ENCODE measurements around the gene EMC10.

EMC10 gene

GRCh38 chr19:50478901-50479715 lies 2.8 kb downstream of the EMC10 start:
- H3K4me1 ChIP-seq = peaks cover 11% of the 10 kb centered on the region
- H3K9ac ChIP-seq = no peak overlapping the region
- H3K4me3 ChIP-seq (ENCODE audit: low read depth, low read length) = no peak overlapping the region
- H3K36me3 ChIP-seq (ENCODE audit: control insufficient read depth, insufficient read depth, low read length) = no peaks in the 10 kb centered on the region
- no peaks in the 10 kb centered on the region for H3K27me3 ChIP-seq (ENCODE audit: control insufficient read depth, insufficient read depth, low read length)
- TF ChIP-seq, protein P1, sequence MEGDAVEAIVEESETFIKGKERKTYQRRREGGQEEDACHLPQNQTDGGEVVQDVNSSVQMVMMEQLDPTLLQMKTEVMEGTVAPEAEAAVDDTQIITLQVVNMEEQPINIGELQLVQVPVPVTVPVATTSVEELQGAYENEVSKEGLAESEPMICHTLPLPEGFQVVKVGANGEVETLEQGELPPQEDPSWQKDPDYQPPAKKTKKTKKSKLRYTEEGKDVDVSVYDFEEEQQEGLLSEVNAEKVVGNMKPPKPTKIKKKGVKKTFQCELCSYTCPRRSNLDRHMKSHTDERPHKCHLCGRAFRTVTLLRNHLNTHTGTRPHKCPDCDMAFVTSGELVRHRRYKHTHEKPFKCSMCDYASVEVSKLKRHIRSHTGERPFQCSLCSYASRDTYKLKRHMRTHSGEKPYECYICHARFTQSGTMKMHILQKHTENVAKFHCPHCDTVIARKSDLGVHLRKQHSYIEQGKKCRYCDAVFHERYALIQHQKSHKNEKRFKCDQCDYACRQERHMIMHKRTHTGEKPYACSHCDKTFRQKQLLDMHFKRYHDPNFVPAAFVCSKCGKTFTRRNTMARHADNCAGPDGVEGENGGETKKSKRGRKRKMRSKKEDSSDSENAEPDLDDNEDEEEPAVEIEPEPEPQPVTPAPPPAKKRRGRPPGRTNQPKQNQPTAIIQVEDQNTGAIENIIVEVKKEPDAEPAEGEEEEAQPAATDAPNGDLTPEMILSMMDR (IDR thresholded peaks at IDR 0.05) = peak; percentile 27
- no peaks in the 10 kb centered on the region for H3K9me3 ChIP-seq (ENCODE audit: control insufficient read depth, low read length)
- peaks cover 24% of the 10 kb centered on the region for H3K79me2 ChIP-seq
- no peak overlapping the region for H2AFZ ChIP-seq
- H3K27ac ChIP-seq = no peak overlapping the region
- no peak overlapping the region for H3K4me2 ChIP-seq (ENCODE audit: low read length)

DNA sequence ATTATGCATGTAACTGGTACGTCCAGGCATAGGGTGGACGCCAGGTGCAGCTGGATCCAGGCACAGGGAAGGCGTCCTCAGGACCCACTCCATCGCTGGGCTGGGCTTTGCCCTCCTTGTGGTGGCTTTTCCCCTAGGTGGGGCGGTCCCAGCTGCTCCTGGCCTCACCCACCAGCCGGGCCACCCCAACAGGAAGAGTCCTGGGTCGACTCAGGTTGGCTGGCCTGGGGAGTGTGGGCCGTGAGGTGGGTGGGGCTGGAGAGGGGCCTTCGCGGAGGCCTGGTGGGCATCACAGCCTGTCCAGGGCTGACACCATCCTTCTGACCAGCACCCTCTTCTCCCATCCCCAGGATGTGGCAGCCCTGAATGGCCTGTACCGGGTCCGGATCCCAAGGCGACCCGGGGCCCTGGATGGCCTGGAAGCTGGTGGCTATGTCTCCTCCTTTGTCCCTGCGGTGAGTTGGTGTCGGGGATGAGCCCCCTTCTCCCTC lies 3.5 kb downstream of the EMC10 start:
- no peaks in the 10 kb centered on the region for H3K9me3 ChIP-seq (ENCODE audit: control insufficient read depth, low read length)
- H3K27ac ChIP-seq = no peak overlapping the region
- peaks cover 24% of the 10 kb centered on the region for H3K79me2 ChIP-seq
- H3K4me3 ChIP-seq (ENCODE audit: low read depth, low read length) = no peak overlapping the region
- H2AFZ ChIP-seq = no peak overlapping the region
- H3K4me1 ChIP-seq = peaks cover 11% of the 10 kb centered on the region
- no peaks in the 10 kb centered on the region for H3K36me3 ChIP-seq (ENCODE audit: control insufficient read depth, insufficient read depth, low read length)
- no peak overlapping the region for H3K9ac ChIP-seq
- TF ChIP-seq, protein P1 (IDR thresholded peaks at IDR 0.05) = no peak
- no peak overlapping the region for H3K4me2 ChIP-seq (ENCODE audit: low read length)
- H3K27me3 ChIP-seq (ENCODE audit: control insufficient read depth, insufficient read depth, low read length) = no peaks in the 10 kb centered on the region

DNA sequence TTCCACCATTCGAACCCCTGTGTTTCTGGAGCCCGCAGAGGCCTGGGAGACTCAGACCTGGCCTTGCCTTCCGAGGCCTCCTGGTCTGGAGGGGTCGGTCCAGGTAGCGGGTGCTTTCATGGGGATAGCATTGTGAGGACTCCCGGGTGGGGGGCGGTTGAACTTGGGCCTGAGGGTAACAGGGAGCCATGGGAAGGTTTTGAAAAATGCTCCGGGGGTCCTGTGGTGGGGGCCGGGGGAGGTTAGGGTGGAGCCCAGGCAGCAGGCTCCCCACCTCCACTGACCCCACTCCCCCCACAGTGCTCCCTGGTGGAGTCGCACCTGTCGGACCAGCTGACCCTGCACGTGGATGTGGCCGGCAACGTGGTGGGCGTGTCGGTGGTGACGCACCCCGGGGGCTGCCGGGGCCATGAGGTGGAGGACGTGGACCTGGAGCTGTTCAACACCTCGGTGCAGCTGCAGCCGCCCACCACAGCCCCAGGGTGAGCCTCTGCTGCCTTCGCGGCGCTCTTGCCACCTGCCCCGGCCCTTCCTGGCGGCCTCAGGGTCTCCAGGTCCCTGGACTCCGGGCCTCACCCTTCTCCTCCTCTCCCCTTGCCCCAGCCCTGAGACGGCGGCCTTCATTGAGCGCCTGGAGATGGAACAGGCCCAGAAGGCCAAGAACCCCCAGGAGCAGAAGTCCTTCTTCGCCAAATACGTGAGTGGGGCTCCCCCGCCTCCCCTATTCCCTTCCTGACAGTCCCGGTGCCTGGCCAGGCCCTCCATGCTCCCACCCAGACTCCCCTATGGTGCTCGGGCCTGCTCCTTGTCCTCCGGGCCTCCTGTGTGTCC lies 4.2 kb downstream of the EMC10 start:
- H3K4me3 ChIP-seq (ENCODE audit: low read depth, low read length) = no peak overlapping the region
- H3K9me3 ChIP-seq (ENCODE audit: control insufficient read depth, low read length) = no peaks in the 10 kb centered on the region
- H3K27ac ChIP-seq = no peak overlapping the region
- TF ChIP-seq, protein P1 (IDR thresholded peaks at IDR 0.05) = no peak
- H3K36me3 ChIP-seq (ENCODE audit: control insufficient read depth, insufficient read depth, low read length) = no peaks in the 10 kb centered on the region
- peaks cover 24% of the 10 kb centered on the region for H3K79me2 ChIP-seq
- no peak overlapping the region for H3K9ac ChIP-seq
- H3K27me3 ChIP-seq (ENCODE audit: control insufficient read depth, insufficient read depth, low read length) = no peaks in the 10 kb centered on the region
- peaks cover 11% of the 10 kb centered on the region for H3K4me1 ChIP-seq
- no peak overlapping the region for H2AFZ ChIP-seq
- no peak overlapping the region for H3K4me2 ChIP-seq (ENCODE audit: low read length)

- no peak overlapping the region for H3K27ac ChIP-seq
- no peak overlapping the region for H3K9ac ChIP-seq
- no peaks in the 10 kb centered on the region for H3K36me3 ChIP-seq (ENCODE audit: control insufficient read depth, insufficient read depth, low read length)
- peaks cover 3% of the 10 kb centered on the region for H3K27me3 ChIP-seq (ENCODE audit: control insufficient read depth, insufficient read depth, low read length)
- H2AFZ ChIP-seq = no peak overlapping the region
- no peak overlapping the region for H3K4me2 ChIP-seq (ENCODE audit: low read length)
- peaks cover 25% of the 10 kb centered on the region for H3K79me2 ChIP-seq
- peaks cover 14% of the 10 kb centered on the region for H3K4me1 ChIP-seq
- H3K4me3 ChIP-seq (ENCODE audit: low read depth, low read length) = no peak overlapping the region
- peaks cover 1% of the 10 kb centered on the region for H3K9me3 ChIP-seq (ENCODE audit: control insufficient read depth, low read length)
- TF ChIP-seq, protein P1 (IDR thresholded peaks at IDR 0.05) = no peak
These were observed 5.2 kb downstream of the EMC10 start for GRCh38 chr19:50481351-50482149.
